ENCODE measurements around the gene KAZN. TPM values are rescaled to one million over a fixed set of nuclear protein-coding genes. Genes with fewer than 3 reads are reported as not detected.

KAZN gene
- total and polyA plus RNA-seq, 2 donors (not counting 1 experiment from before 2014, with no cell fraction given): 3.4 to 5.0 TPM

DNA sequence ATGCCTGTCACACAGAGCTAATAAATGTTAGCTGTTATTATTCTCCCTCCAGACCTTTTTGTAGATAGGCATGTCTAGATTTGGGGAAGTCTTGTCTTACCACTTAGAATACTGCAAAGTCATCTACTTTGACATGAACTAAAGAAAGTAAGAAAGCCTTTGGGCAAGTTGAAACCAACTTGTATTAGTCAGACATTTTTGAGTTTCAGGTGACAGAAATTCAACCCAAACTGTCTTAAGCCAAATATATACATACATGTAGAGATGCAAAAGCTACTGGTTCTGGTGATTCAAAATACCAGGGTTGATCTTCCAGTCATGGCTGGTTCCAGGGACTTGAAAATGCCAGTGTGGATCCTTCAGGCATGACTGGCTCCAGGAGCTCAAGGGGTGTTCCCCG lies 278.3 kb downstream of the KAZN start:
- TF ChIP-seq, protein P1, sequence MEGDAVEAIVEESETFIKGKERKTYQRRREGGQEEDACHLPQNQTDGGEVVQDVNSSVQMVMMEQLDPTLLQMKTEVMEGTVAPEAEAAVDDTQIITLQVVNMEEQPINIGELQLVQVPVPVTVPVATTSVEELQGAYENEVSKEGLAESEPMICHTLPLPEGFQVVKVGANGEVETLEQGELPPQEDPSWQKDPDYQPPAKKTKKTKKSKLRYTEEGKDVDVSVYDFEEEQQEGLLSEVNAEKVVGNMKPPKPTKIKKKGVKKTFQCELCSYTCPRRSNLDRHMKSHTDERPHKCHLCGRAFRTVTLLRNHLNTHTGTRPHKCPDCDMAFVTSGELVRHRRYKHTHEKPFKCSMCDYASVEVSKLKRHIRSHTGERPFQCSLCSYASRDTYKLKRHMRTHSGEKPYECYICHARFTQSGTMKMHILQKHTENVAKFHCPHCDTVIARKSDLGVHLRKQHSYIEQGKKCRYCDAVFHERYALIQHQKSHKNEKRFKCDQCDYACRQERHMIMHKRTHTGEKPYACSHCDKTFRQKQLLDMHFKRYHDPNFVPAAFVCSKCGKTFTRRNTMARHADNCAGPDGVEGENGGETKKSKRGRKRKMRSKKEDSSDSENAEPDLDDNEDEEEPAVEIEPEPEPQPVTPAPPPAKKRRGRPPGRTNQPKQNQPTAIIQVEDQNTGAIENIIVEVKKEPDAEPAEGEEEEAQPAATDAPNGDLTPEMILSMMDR (conservative IDR thresholded peaks at IDR 0.05 in 1 of 2, IDR thresholded peaks at IDR 0.05 in 1 of 2; ENCODE audit: low read depth in 1 of 2, low read length in 2 of 2): no peak
- TF ChIP-seq EZH2 (IDR thresholded peaks at IDR 0.05; ENCODE audit: low read length, missing control alignments): no peak
- H3K4me2 ChIP-seq (ENCODE audit: extremely low read depth, insufficient read depth, low read length): no peak overlapping the region

DNA sequence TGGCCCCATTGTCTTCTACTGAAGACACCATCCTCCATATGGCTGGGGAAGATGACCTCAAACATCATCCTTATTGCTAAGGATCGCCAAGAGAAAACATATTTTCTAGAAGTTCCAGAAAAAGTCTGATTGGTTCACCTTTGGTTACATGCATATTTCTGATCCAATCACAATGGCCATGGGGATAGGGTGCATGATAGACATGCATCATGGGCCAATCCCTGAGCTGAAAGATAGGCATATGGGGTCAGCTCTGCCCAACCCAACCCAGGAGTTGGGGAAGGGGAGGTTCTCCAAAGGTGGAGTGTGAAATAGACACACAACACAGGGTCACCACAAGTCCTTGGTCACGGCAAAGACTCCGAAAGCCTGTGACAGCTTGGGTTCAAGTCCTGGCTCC lies 278.7 kb downstream of the KAZN start:
- no peak overlapping the region for H3K9ac ChIP-seq (ENCODE audit: insufficient read depth, low read length)
- H3K27me3 ChIP-seq (ENCODE audit: control insufficient read depth, insufficient read depth, low read length): peaks cover 4% of the 10 kb centered on the region
- H3K27ac ChIP-seq (ENCODE audit: insufficient read depth, low read length): no peak overlapping the region
- no peak overlapping the region for H3K4me3 ChIP-seq (replicated peaks in 1 of 4; ENCODE audit: control extremely low read depth in 1 of 4, insufficient read depth in 1 of 4, low read depth in 3 of 4, low read length in 4 of 4)
- no peaks in the 10 kb centered on the region for H3K9me3 ChIP-seq (ENCODE audit: control insufficient read depth, insufficient read depth, low read depth, low read length)
- no peaks in the 10 kb centered on the region for H3K4me1 ChIP-seq (ENCODE audit: control insufficient read depth, extremely low read depth, insufficient read depth, low read length)
- no peaks in the 10 kb centered on the region for H3K79me2 ChIP-seq (ENCODE audit: control insufficient read depth, insufficient read depth, low read length)
- DNase-seq (ENCODE audit: low read depth in 2 of 2): no peak
- TF ChIP-seq, protein P1 (conservative IDR thresholded peaks at IDR 0.05 in 1 of 2, IDR thresholded peaks at IDR 0.05 in 1 of 2; ENCODE audit: low read depth in 1 of 2, low read length in 2 of 2): no peak
- no peak for TF ChIP-seq EZH2 (IDR thresholded peaks at IDR 0.05; ENCODE audit: low read length, missing control alignments)
- H3K4me2 ChIP-seq (ENCODE audit: extremely low read depth, insufficient read depth, low read length): no peak overlapping the region
- H2AFZ ChIP-seq (ENCODE audit: low read length): no peak overlapping the region
- no peaks in the 10 kb centered on the region for H4K20me1 ChIP-seq (ENCODE audit: control insufficient read depth, extremely low read depth, insufficient read depth, low read length)
- H3K36me3 ChIP-seq (ENCODE audit: control insufficient read depth, insufficient read depth, low read length): no peaks in the 10 kb centered on the region

More for the DNA sequence above, 278.3 kb downstream of the KAZN start:
- Histone ChIP-seq H3K4me1 (ENCODE audit: control insufficient read depth, extremely low read depth, insufficient read depth, low read length) (no peaks in the 10 kb centered on the region), H3K4me3 (replicated peaks in 1 of 4; ENCODE audit: control extremely low read depth in 1 of 4, insufficient read depth in 1 of 4, low read depth in 3 of 4, low read length in 4 of 4) (no peak overlapping the region), H3K36me3 (ENCODE audit: control insufficient read depth, insufficient read depth, low read length) (no peaks in the 10 kb centered on the region), H4K20me1 (ENCODE audit: control insufficient read depth, extremely low read depth, insufficient read depth, low read length) (no peaks in the 10 kb centered on the region), H3K9me3 (ENCODE audit: control insufficient read depth, insufficient read depth, low read depth, low read length) (no peaks in the 10 kb centered on the region), H3K27ac (ENCODE audit: insufficient read depth, low read length) (no peak overlapping the region), H3K79me2 (ENCODE audit: control insufficient read depth, insufficient read depth, low read length) (no peaks in the 10 kb centered on the region), H2AFZ (ENCODE audit: low read length) (no peak overlapping the region), H3K27me3 (ENCODE audit: control insufficient read depth, insufficient read depth, low read length) (peaks cover 4% of the 10 kb centered on the region), H3K9ac (ENCODE audit: insufficient read depth, low read length) (no peak overlapping the region)
- no peak for DNase-seq (ENCODE audit: low read depth in 2 of 2)

DNA sequence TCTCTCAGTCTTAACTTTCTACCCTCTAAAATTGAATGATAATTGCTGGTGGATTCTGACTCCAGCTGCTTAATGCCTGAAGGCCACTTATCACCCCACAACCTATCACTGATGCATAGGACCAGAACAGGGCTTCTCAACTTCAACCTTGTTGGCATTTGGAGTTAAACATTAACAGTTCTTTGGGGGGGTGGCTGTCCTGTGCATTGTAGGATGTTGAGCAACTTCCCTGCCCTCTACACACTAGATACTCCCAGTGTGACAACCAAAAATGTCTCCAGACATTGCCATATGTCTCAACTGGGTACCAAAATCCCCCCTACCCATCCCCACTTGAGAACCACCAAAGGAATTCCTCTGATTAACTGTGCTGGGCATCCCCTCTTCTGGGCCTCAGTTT lies 279.6 kb downstream of the KAZN start:
- Histone ChIP-seq H3K79me2 (ENCODE audit: control insufficient read depth, insufficient read depth, low read length) (no peaks in the 10 kb centered on the region), H3K9ac (ENCODE audit: insufficient read depth, low read length) (no peak overlapping the region), H3K27ac (ENCODE audit: insufficient read depth, low read length) (no peak overlapping the region), H4K20me1 (ENCODE audit: control insufficient read depth, extremely low read depth, insufficient read depth, low read length) (no peaks in the 10 kb centered on the region), H3K27me3 (ENCODE audit: control insufficient read depth, insufficient read depth, low read length) (peaks cover 4% of the 10 kb centered on the region), H3K36me3 (ENCODE audit: control insufficient read depth, insufficient read depth, low read length) (no peaks in the 10 kb centered on the region), H2AFZ (ENCODE audit: low read length) (no peak overlapping the region), H3K9me3 (ENCODE audit: control insufficient read depth, insufficient read depth, low read depth, low read length) (no peaks in the 10 kb centered on the region), H3K4me1 (ENCODE audit: control insufficient read depth, extremely low read depth, insufficient read depth, low read length) (no peaks in the 10 kb centered on the region), H3K4me3 (replicated peaks in 1 of 4; ENCODE audit: control extremely low read depth in 1 of 4, insufficient read depth in 1 of 4, low read depth in 3 of 4, low read length in 4 of 4) (no peak overlapping the region), H3K4me2 (ENCODE audit: extremely low read depth, insufficient read depth, low read length) (no peak overlapping the region)
- no peak for DNase-seq (ENCODE audit: low read depth in 2 of 2)
- no peak for TF ChIP-seq EZH2 (IDR thresholded peaks at IDR 0.05; ENCODE audit: low read length, missing control alignments)
- TF ChIP-seq, protein P1 (conservative IDR thresholded peaks at IDR 0.05 in 1 of 2, IDR thresholded peaks at IDR 0.05 in 1 of 2; ENCODE audit: low read depth in 1 of 2, low read length in 2 of 2): no peak

Measured in fibroblast of lung (primary cell).